ENCODE measurements around the gene RAB30. TPM values are rescaled to one million over a fixed set of nuclear protein-coding genes. Genes with fewer than 3 reads are reported as not detected.

The RAB30 gene
- total RNA-seq, 2 donors from 2014 or later: 17.0 to 24.2 TPM

GRCh38 chr11:82936261-82936660, 135.4 kb downstream of the RAB30 start:
- DNase-seq (no peak), ATAC-seq (no peak)
- intact Hi-C loops (cut with DNase I): no loop called here

- intact Hi-C loops (cut with DNase I): loop anchor here in 1 of 2 donors (5.0 kb wide), 1 partner anchor 145 kb away; no protein-coding TSS in a partner anchor
- DNase-seq (no peak), ATAC-seq (no peak)
Measured at GRCh38 chr11:82932564-82932963, 139.1 kb downstream of the RAB30 start.

GRCh38 chr11:82930734-82931133, 141.0 kb downstream of the RAB30 start:
- intact Hi-C loops (cut with DNase I): loop anchor here in 1 of 2 donors (5.0 kb wide), 1 partner anchor 147 kb away; no protein-coding TSS in a partner anchor
- no peak for DNase-seq
- ATAC-seq: no peak

GRCh38 chr11:82930229-82930628, 141.5 kb downstream of the RAB30 start:
- no peak for ATAC-seq
- DNase-seq: no peak
- intact Hi-C loops (cut with DNase I): loop anchor here in 1 of 2 donors (5.0 kb wide), 1 partner anchor 147 kb away; no protein-coding TSS in a partner anchor

- DNase-seq: no peak
- intact Hi-C loops (cut with DNase I): loop anchor here in 1 of 2 donors (10.0 kb wide), 1 partner anchor 64 kb away; no protein-coding TSS in a partner anchor
- no peak for ATAC-seq
Measured at GRCh38 chr11:82929121-82929520, 142.6 kb downstream of the RAB30 start.

- peak; percentile 41 to 50 for ATAC-seq
- intact Hi-C loops (cut with DNase I): loop anchor here in 1 of 2 donors (10.0 kb wide), 1 partner anchor 63 kb away; no protein-coding TSS in a partner anchor
- DNase-seq: no peak
Measured at GRCh38 chr11:82927264-82927880, 144.3 kb downstream of the RAB30 start.

- no peak for DNase-seq
- intact Hi-C loops (cut with DNase I): loop anchor here in 1 of 2 donors (10.0 kb wide), 1 partner anchor 60 kb away; no protein-coding TSS in a partner anchor
Measured at GRCh38 chr11:82924522-82925224, 147.0 kb downstream of the RAB30 start.

More at GRCh38 chr11:82924522-82925224, 147.0 kb downstream of the RAB30 start:
- ATAC-seq: no peak

Other genes starting within 250 kb of the RAB30 start
- gene PRCP, start 171.5 kb downstream of the RAB30 start, total RNA-seq: 10 to 100 TPM; 65.5 to 97.4 TPM
- gene DDIAS, start 170.2 kb downstream of the RAB30 start, total RNA-seq: 1 to 10 TPM in 1 of 2 donors, under 1 TPM in 1; 0.86 to 2.3 TPM
- gene PCF11, start 85.2 kb upstream of the RAB30 start, total RNA-seq: 10 to 100 TPM; 30.9 to 36.1 TPM
- gene ANKRD42, start 121.8 kb upstream of the RAB30 start, total RNA-seq: 1 to 10 TPM; 5.0 to 7.0 TPM
- gene CCDC90B, start 214.5 kb upstream of the RAB30 start, total RNA-seq: 10 to 100 TPM; 25.9 to 30.4 TPM

All from left cardiac atrium (tissue), 4 donors.